ENCODE results near the gene ENO2.
"Not testable (repeated sequence)": the region's sequence is repeated elsewhere in the genome, so short reads cannot be mapped to it uniquely, and the experiment has no call there.

DNA sequence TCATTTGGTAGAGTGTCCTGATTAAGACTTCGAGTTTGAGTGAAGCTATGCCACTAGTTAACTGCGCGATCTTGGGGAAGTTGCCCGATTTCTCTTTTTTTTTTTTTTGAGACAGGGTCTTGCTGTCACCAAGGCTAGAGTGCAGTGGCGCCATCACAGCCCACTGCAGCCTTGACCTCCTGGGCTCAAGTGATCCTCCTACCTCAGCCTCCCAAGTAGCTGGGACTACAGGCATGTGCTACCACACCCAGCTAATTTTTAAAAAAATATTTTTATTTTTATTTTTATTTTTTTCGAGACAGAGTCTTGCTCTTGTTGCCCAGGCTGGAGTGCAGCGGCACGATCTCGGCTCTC lies 40.4 kb upstream of the ENO2 start:
- TF ChIP-seq, protein P1, sequence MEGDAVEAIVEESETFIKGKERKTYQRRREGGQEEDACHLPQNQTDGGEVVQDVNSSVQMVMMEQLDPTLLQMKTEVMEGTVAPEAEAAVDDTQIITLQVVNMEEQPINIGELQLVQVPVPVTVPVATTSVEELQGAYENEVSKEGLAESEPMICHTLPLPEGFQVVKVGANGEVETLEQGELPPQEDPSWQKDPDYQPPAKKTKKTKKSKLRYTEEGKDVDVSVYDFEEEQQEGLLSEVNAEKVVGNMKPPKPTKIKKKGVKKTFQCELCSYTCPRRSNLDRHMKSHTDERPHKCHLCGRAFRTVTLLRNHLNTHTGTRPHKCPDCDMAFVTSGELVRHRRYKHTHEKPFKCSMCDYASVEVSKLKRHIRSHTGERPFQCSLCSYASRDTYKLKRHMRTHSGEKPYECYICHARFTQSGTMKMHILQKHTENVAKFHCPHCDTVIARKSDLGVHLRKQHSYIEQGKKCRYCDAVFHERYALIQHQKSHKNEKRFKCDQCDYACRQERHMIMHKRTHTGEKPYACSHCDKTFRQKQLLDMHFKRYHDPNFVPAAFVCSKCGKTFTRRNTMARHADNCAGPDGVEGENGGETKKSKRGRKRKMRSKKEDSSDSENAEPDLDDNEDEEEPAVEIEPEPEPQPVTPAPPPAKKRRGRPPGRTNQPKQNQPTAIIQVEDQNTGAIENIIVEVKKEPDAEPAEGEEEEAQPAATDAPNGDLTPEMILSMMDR (IDR thresholded peaks at IDR 0.05) = not testable (repeated sequence)
- TF ChIP-seq POLR2A (IDR thresholded peaks at IDR 0.05) = not testable (repeated sequence)

Data from upper lobe of left lung (tissue), 4 donors.